Sigmoid colon (tissue), 7 donors: ENCODE results near the gene DEDD. TPM values are rescaled to one million over a fixed set of nuclear protein-coding genes. Genes with fewer than 3 reads are reported as not detected.

Experiments
- DNase-seq: peaks from one replicate; pipeline ENCODE4 v3.0.0-alpha.2; 2019
- H3K27ac ChIP-seq, 4 donors: fragments of 200-600 bp; sonication (generic); one replicate each; pipeline ENCODE4 v1.5.1; 2016 to 2019; ENCODE audit warnings: mild to moderate bottlenecking in 1 of 4
- H3K27me3 ChIP-seq, 3 donors: fragments of 200-600 bp; sonication (generic); one replicate each; pipeline ENCODE4 v1.5.1; 2019; ENCODE audit warnings: mild to moderate bottlenecking in 1 of 3
- H3K36me3 ChIP-seq, 4 donors: fragments of 200-600 bp; sonication (generic); one replicate each; pipeline ENCODE4 v1.5.1; 2016 to 2019
- H3K4me1 ChIP-seq, 4 donors: fragments of 200-600 bp; sonication (generic); one replicate each; pipeline ENCODE4 v1.5.1; 2017 to 2019
- H3K4me3 ChIP-seq, 4 donors: fragments of 200-600 bp; sonication (generic); one replicate each; pipeline ENCODE4 v1.5.1; 2017 to 2019; ENCODE audit warnings: mild to moderate bottlenecking in 2 of 4, moderate library complexity in 1 of 4
- H3K9me3 ChIP-seq, 4 donors: fragments of 200-600 bp in 3 of 4; sonication (generic) in 3 of 4; one replicate each; pipeline versions ENCODE4 v1.5.1 to v1.6.1; 2013 to 2019
- CTCF ChIP-seq, 4 experiments: fragments of 450-650 bp in 3 of 4; fragments of 200-600 bp in 1 of 4; IDR thresholded peaks; one replicate each; pipeline ENCODE4 v1.5.1; 2016 to 2019; ENCODE audit warnings: antibody characterized with exemption in 4 of 4, mild to moderate bottlenecking in 3 of 4, moderate library complexity in 2 of 4
- EP300 ChIP-seq, 4 donors: sonication (generic); formaldehyde crosslinking; IDR thresholded peaks; one replicate each; pipeline ENCODE4 v1.6.1; 2017; ENCODE audit warnings: antibody characterized with exemption in 4 of 4
- POLR2A ChIP-seq, 2 donors: fragments of 450-650 bp; IDR thresholded peaks; one replicate each; pipeline ENCODE4 v1.6.1; 2016; ENCODE audit warnings: antibody characterized with exemption in 2 of 2, mild to moderate bottlenecking in 2 of 2, moderate library complexity in 2 of 2
- POLR2AphosphoS5 ChIP-seq, 4 donors: sonication (generic); formaldehyde crosslinking; IDR thresholded peaks; one replicate each; pipeline ENCODE4 v1.6.1; 2017; ENCODE audit warnings: antibody characterized with exemption in 4 of 4
- WGBS, 2 donors: extraction: QIAGEN DNeasy Blood & Tissue Kit; methylation state at CpG; one replicate each; pipeline ENCODE4 v1.1.7; 2013; 5-methylcytosine and 5-hydroxymethylcytosine counted together
- intact Hi-C: fragments of 100-400 bp; cut with DNase I; formaldehyde crosslinking; loops from one replicate; pipeline ENCODE4 v1.15.1; 2023
- polyA plus RNA-seq, 3 donors: library from polyadenylated mRNA; stranded (reverse); fragments of 200-250 nt; gene quantifications; one replicate each; pipeline ENCODE4 v1.2.3, GENCODE V29; 2013
- total RNA-seq, 4 donors: library from RNA; depleted of rRNA; stranded (reverse); fragments of >200 nt; gene quantifications; one replicate each; pipeline ENCODE4 v1.1.0, GENCODE V29; 2016
- donor health status: healthy with polysubstance abuse.
- donor health status: Bipolar disorder and iron deficiency.
- donor health status: healthy.

DEDD gene
- total and polyA plus RNA-seq, 7 donors = 24.0 to 34.2 (median 30.5) TPM

- Histone ChIP-seq H3K4me3 (no peak overlapping the region), H3K36me3 (no peaks in the 10 kb centered on the region), H3K27me3 (no peaks in the 10 kb centered on the region), H3K4me1 (peaks cover 0 to 19% (median 15%) of the 10 kb centered on the region in 4 donors), H3K27ac (no peak overlapping the region), H3K9me3 (no peaks in the 10 kb centered on the region)
- WGBS, 2 donors = 95 to 99% methylated on average over 14 of the region's 14 CpGs
- DNase-seq = no peak
- TF ChIP-seq POLR2AphosphoS5 (IDR thresholded peaks at IDR 0.05) (no peak), CTCF (IDR thresholded peaks at IDR 0.05) (no peak), POLR2A (IDR thresholded peaks at IDR 0.05) (no peak), EP300 (IDR thresholded peaks at IDR 0.05) (no peak)
- intact Hi-C loops = loop anchor here (10.0 kb wide), 1 partner anchor 260 kb away; no protein-coding TSS in a partner anchor
Measured at GRCh38 chr1:161094481-161094880, 38.0 kb downstream of the DEDD start.

DNA sequence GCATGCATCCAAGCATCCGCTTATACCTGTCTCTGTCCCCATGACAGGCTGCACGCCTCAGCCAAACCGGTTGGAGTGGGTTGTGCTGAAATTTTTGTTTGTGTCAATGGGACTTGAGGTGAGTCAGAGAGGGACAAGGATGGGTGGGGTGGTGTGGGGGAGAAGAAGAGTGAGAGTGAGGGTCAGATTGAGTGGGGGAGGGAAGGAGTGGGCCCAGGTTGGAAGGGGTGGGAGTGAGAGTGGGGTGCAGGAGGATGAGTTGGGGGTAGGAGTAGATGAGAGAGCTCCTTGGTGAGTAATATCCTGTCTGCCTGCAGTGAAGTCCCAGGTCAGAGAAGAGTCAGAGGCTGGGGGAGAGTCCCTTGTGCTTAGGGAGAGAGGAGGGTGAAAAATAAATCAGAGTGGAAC, 39.8 kb downstream of the DEDD start:
- intact Hi-C loops = loop anchor here (10.0 kb wide), 1 partner anchor 258 kb away; no protein-coding TSS in a partner anchor
- TF ChIP-seq CTCF (IDR thresholded peaks at IDR 0.05) = no peak
- TF ChIP-seq POLR2A (IDR thresholded peaks at IDR 0.05) = no peak
- no peak for TF ChIP-seq EP300 (IDR thresholded peaks at IDR 0.05)
- TF ChIP-seq POLR2AphosphoS5 (IDR thresholded peaks at IDR 0.05) = no peak
- H3K4me3 ChIP-seq = no peak overlapping the region
- DNase-seq = no peak
- H3K36me3 ChIP-seq = no peaks in the 10 kb centered on the region
- peaks cover 0 to 5% (median 5%) of the 10 kb centered on the region in 4 donors for H3K4me1 ChIP-seq
- no peaks in the 10 kb centered on the region for H3K27me3 ChIP-seq
- no peaks in the 10 kb centered on the region for H3K9me3 ChIP-seq
- H3K27ac ChIP-seq = no peak overlapping the region
- WGBS, 2 donors = 83 to 87% methylated on average over 3 of the region's 3 CpGs

- WGBS, 2 donors = 93 to 95% methylated on average over 7 of the region's 7 CpGs
- H3K4me3 ChIP-seq = no peak overlapping the region
- DNase-seq = no peak
- no peak overlapping the region for H3K27ac ChIP-seq
- intact Hi-C loops = loop anchor here (10.0 kb wide), 1 partner anchor 257 kb away; no protein-coding TSS in a partner anchor
- no peaks in the 10 kb centered on the region for H3K36me3 ChIP-seq
- H3K27me3 ChIP-seq = no peaks in the 10 kb centered on the region
- TF ChIP-seq POLR2A (IDR thresholded peaks at IDR 0.05) (no peak), CTCF (IDR thresholded peaks at IDR 0.05) (no peak), EP300 (IDR thresholded peaks at IDR 0.05) (no peak), POLR2AphosphoS5 (IDR thresholded peaks at IDR 0.05) (no peak)
- no peaks in the 10 kb centered on the region for H3K4me1 ChIP-seq
- no peaks in the 10 kb centered on the region for H3K9me3 ChIP-seq
Measured at GRCh38 chr1:161091796-161092507, 40.5 kb downstream of the DEDD start.

- Histone ChIP-seq H3K4me3 (no peak overlapping the region), H3K36me3 (no peaks in the 10 kb centered on the region), H3K27ac (no peak overlapping the region), H3K27me3 (no peaks in the 10 kb centered on the region), H3K9me3 (no peaks in the 10 kb centered on the region), H3K4me1 (no peaks in the 10 kb centered on the region)
- DNase-seq = no peak
- intact Hi-C loops = loop anchor here (10.0 kb wide), 1 partner anchor 256 kb away; no protein-coding TSS in a partner anchor
- WGBS, 2 donors = 80 to 84% methylated on average over 5 of the region's 5 CpGs
- TF ChIP-seq CTCF (IDR thresholded peaks at IDR 0.05) (no peak), POLR2A (IDR thresholded peaks at IDR 0.05) (no peak), POLR2AphosphoS5 (IDR thresholded peaks at IDR 0.05) (no peak), EP300 (IDR thresholded peaks at IDR 0.05) (no peak)
Measured at GRCh38 chr1:161091093-161091492, 41.4 kb downstream of the DEDD start.
